Ovary (tissue), 3 donors: Measurements from ENCODE around the gene ZBTB9.

ENCODE experiments used
- CTCF ChIP-seq, 3 donors: fragments of 450-650 bp in 2 of 3; fragments of 200-600 bp in 1 of 3; IDR thresholded peaks; one replicate each; pipeline versions ENCODE4 v1.5.1 to v1.8.0; 2016 to 2022; ENCODE audit warnings: antibody characterized with exemption in 3 of 3, mild to moderate bottlenecking in 1 of 3
- EP300 ChIP-seq: sonication (generic); formaldehyde crosslinking; IDR thresholded peaks from one replicate; pipeline ENCODE4 v1.6.1; 2017; ENCODE audit warnings: antibody characterized with exemption
- donor health status: DM: no; HTN: no; CAD: no.

- TF ChIP-seq CTCF (IDR thresholded peaks at IDR 0.05): no peak
- no peak for TF ChIP-seq EP300
Measured at GRCh38 chr6:33430334-33430733, 24.0 kb upstream of the ZBTB9 start.
